Astrocyte (in vitro differentiated cells and primary cell): Measurements from ENCODE around the gene ARHGAP26. TPM values are rescaled to one million over a fixed set of nuclear protein-coding genes. Genes with fewer than 3 reads are reported as not detected.
A peak's percentile ranks its signal among the peaks of the same experiment; 100 is the strongest.

Experiments
- DNase-seq: peaks from one replicate; pipeline ENCODE4 v3.0.0-alpha.2; 2010; ENCODE audit warnings: low read depth
- FAIRE-seq: peaks from 2 replicates; lab custom pipeline; 2011; peaks lifted over from hg19 to GRCh38; lab: Jason Lieb, UNC
- H2AFZ ChIP-seq: 2 replicates; pipeline ENCODE4 v1.6.0; 2012; ENCODE audit warnings: low read depth, low read length, inconsistent platforms
- H3K27ac ChIP-seq: 2 replicates; pipeline ENCODE4 v1.5.1; 2011; ENCODE audit warnings: low read depth, low read length, inconsistent platforms
- H3K27me3 ChIP-seq: 2 replicates; pipeline ENCODE4 v1.6.0; 2011; ENCODE audit warnings: low read length, inconsistent platforms; ENCODE audit not compliant: insufficient read depth
- H3K36me3 ChIP-seq: 2 replicates; pipeline ENCODE4 v1.5.1; 2011; ENCODE audit warnings: low read length, inconsistent platforms; ENCODE audit not compliant: insufficient read depth
- H3K4me1 ChIP-seq: 2 replicates; pipeline ENCODE4 v1.5.1; 2011; ENCODE audit warnings: low read length, inconsistent platforms; ENCODE audit not compliant: insufficient read depth
- H3K4me2 ChIP-seq: 2 replicates; pipeline ENCODE4 v1.6.0; 2012; ENCODE audit warnings: low read length, inconsistent platforms
- H3K4me3 ChIP-seq: 2 replicates; pipeline ENCODE4 v1.5.1; 2011; ENCODE audit warnings: low read depth, mild to moderate bottlenecking, low read length, inconsistent platforms; ENCODE audit not compliant: insufficient read depth
- H3K79me2 ChIP-seq: 2 replicates; pipeline ENCODE4 v1.6.0; 2012; ENCODE audit warnings: mild to moderate bottlenecking, low read length, inconsistent platforms; ENCODE audit not compliant: insufficient read depth
- H3K9ac ChIP-seq: 2 replicates; pipeline ENCODE4 v1.6.0; 2012; ENCODE audit warnings: mild to moderate bottlenecking, low read length, inconsistent platforms
- H3K9me3 ChIP-seq: 2 replicates; pipeline ENCODE4 v1.5.1; 2012; ENCODE audit warnings: low read depth, mild to moderate bottlenecking, low read length, inconsistent platforms; ENCODE audit not compliant: insufficient read depth
- H4K20me1 ChIP-seq: 2 replicates; pipeline ENCODE4 v1.6.0; 2012; ENCODE audit warnings: low read length, inconsistent platforms; ENCODE audit not compliant: insufficient read depth
- H3K27ac Mint-ChIP-seq: one replicate; pipeline ENCODE4 v1.8.0; 2021; ENCODE audit warnings: mild to moderate bottlenecking, mixed read lengths; ENCODE audit not compliant: unreplicated experiment
- H3K27me3 Mint-ChIP-seq: one replicate; pipeline ENCODE4 v1.8.0; 2021; ENCODE audit warnings: low read depth, mixed read lengths; ENCODE audit not compliant: unreplicated experiment
- H3K36me3 Mint-ChIP-seq: one replicate; pipeline ENCODE4 v1.8.0; 2021; ENCODE audit warnings: low read depth, mixed read lengths; ENCODE audit not compliant: unreplicated experiment
- H3K4me1 Mint-ChIP-seq: one replicate; pipeline ENCODE4 v1.8.0; 2021; ENCODE audit warnings: low read depth, mixed read lengths; ENCODE audit not compliant: unreplicated experiment
- H3K4me3 Mint-ChIP-seq: one replicate; pipeline ENCODE4 v1.8.0; 2021; ENCODE audit warnings: mild to moderate bottlenecking, moderate library complexity, mixed read lengths; ENCODE audit not compliant: unreplicated experiment
- H3K9me3 Mint-ChIP-seq: one replicate; pipeline ENCODE4 v1.8.0; 2021; ENCODE audit warnings: mild to moderate bottlenecking, mixed read lengths; ENCODE audit not compliant: unreplicated experiment
- EZH2 ChIP-seq: IDR thresholded peaks from 2 replicates; pipeline ENCODE4 v1.6.1; 2012; ENCODE audit warnings: mild to moderate bottlenecking, low read length, inconsistent platforms; ENCODE audit not compliant: insufficient read depth
- total RNA-seq: library from RNA; stranded (reverse); gene quantifications from 2 replicates; pipeline ENCODE4 v1.2.1, GENCODE V29; 2021
- TF ChIP-seq, protein P1 (sequence below): IDR thresholded peaks from 2 replicates; pipeline ENCODE4 v1.5.1; 2011; ENCODE audit warnings: low read depth, mild to moderate bottlenecking, inconsistent platforms, low read length, moderate library complexity; ENCODE audit not compliant: insufficient read depth

ARHGAP26 gene
- total RNA-seq, 1 donor from 2014 or later: 5.6 TPM

DNA sequence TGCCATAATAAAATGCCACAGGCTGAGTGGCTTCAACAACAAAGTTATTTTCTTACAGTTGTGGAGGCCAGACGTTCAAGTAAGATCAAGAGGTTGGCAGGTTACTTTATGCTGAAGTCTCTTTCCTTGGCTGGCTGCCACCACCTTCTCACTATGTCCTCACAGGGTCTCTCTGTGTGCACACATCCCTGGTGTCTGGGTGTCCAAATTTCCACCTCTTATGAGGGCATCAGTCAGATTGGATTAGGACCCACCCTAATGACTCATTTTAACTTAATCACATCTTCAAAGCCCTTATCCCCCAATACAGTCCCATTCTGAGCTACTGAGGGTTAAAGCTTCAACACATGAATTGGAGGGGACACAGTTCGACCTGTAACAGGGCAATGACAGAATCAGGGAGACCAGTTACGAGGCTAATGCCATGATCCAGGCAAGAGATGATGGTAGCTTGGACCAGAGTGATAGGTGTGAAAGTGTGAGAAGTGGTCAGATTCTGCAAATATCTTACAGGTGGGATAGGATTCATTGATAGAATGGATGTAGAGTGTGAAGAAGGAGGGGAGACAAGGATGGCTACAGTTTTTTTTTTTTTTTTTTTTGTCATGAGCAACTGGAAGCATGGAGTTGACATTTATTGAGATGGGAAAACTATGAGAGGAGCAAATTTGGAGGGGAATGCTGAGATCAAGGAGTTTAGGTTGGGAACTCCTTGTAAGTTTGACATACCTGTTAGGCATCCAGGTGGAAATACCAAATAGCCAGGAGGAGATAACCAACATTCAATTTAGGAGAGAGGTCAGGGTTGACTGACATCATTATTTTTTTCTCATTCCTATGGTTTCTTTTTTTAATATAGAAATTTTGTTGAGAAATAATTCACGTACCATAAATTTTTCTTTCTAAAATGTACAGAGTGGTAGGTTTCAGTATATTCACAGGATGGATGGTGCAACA lies 44.7 kb upstream of the ARHGAP26 start:
- H3K9ac ChIP-seq: peak overlapping the region; percentile 67
- TF ChIP-seq EZH2: no peak
- TF ChIP-seq, protein P1, sequence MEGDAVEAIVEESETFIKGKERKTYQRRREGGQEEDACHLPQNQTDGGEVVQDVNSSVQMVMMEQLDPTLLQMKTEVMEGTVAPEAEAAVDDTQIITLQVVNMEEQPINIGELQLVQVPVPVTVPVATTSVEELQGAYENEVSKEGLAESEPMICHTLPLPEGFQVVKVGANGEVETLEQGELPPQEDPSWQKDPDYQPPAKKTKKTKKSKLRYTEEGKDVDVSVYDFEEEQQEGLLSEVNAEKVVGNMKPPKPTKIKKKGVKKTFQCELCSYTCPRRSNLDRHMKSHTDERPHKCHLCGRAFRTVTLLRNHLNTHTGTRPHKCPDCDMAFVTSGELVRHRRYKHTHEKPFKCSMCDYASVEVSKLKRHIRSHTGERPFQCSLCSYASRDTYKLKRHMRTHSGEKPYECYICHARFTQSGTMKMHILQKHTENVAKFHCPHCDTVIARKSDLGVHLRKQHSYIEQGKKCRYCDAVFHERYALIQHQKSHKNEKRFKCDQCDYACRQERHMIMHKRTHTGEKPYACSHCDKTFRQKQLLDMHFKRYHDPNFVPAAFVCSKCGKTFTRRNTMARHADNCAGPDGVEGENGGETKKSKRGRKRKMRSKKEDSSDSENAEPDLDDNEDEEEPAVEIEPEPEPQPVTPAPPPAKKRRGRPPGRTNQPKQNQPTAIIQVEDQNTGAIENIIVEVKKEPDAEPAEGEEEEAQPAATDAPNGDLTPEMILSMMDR: no peak
- no peaks in the 10 kb centered on the region for H3K36me3 Mint-ChIP-seq

GRCh38 chr5:142726188-142726731 lies 43.9 kb upstream of the ARHGAP26 start:
- H3K27me3 Mint-ChIP-seq: peaks cover 6% of the 10 kb centered on the region
- no peak overlapping the region for H3K4me3 ChIP-seq
- H3K27ac ChIP-seq: peak overlapping the region; percentile 74
- H3K4me1 ChIP-seq: no peaks in the 10 kb centered on the region
- H3K9me3 ChIP-seq: no peaks in the 10 kb centered on the region
- DNase-seq (peak; percentile 84), FAIRE-seq (peak; percentile 86)
- peaks cover 20% of the 10 kb centered on the region for H3K4me1 Mint-ChIP-seq
- no peaks in the 10 kb centered on the region for H3K79me2 ChIP-seq
- H3K36me3 Mint-ChIP-seq: no peaks in the 10 kb centered on the region
- H3K9me3 Mint-ChIP-seq: peaks cover 8% of the 10 kb centered on the region
- no peaks in the 10 kb centered on the region for H3K27me3 ChIP-seq
- no peak overlapping the region for H2AFZ ChIP-seq
- H4K20me1 ChIP-seq: no peaks in the 10 kb centered on the region
- no peaks in the 10 kb centered on the region for H3K36me3 ChIP-seq
- no peak overlapping the region for H3K4me3 Mint-ChIP-seq
- peak overlapping the region; percentile 64 for H3K4me2 ChIP-seq
- H3K27ac Mint-ChIP-seq: peak overlapping the region; percentile 77
- TF ChIP-seq, protein P1: no peak
- H3K9ac ChIP-seq: peak overlapping the region; percentile 67

More for the DNA sequence above, 44.7 kb upstream of the ARHGAP26 start:
- peak overlapping the region; percentile 77 for H3K27ac Mint-ChIP-seq
- no peaks in the 10 kb centered on the region for H3K79me2 ChIP-seq
- H3K4me3 Mint-ChIP-seq: no peak overlapping the region
- no peaks in the 10 kb centered on the region for H3K9me3 ChIP-seq
- FAIRE-seq (no peak), DNase-seq (no peak)
- H3K27ac ChIP-seq: peak overlapping the region; percentile 74
- H3K4me1 ChIP-seq: no peaks in the 10 kb centered on the region
- H3K27me3 Mint-ChIP-seq: peaks cover 3% of the 10 kb centered on the region
- no peaks in the 10 kb centered on the region for H3K36me3 ChIP-seq
- H3K27me3 ChIP-seq: no peaks in the 10 kb centered on the region
- no peak overlapping the region for H2AFZ ChIP-seq
- H3K4me2 ChIP-seq: peak overlapping the region; percentile 64
- peaks cover 3% of the 10 kb centered on the region for H3K9me3 Mint-ChIP-seq
- peaks cover 22% of the 10 kb centered on the region for H3K4me1 Mint-ChIP-seq
- no peaks in the 10 kb centered on the region for H4K20me1 ChIP-seq
- H3K4me3 ChIP-seq: no peak overlapping the region

DNA sequence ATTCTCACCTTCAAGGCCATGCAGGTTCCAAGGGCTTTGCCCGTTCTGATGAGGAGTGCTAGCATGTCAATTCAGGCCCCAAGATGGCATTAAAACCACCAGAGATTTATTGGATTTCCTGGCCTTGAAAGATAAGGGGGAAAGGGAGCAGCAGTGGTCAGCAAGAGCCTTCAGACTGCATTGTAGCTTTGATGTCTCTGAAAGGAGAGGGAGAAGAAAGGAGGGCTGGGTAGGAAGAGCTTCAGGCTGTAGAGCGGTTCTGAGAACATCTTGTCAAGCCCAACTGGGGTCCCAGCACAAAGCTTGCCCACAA lies 42.5 kb upstream of the ARHGAP26 start:
- Histone ChIP-seq H3K9ac (no peak overlapping the region), H3K36me3 (no peaks in the 10 kb centered on the region), H3K4me3 (no peak overlapping the region), H3K4me1 (no peaks in the 10 kb centered on the region), H3K9me3 (no peaks in the 10 kb centered on the region), H4K20me1 (no peaks in the 10 kb centered on the region), H3K79me2 (no peaks in the 10 kb centered on the region), H3K4me2 (no peak overlapping the region), H3K27ac (no peak overlapping the region), H3K27me3 (no peaks in the 10 kb centered on the region), H2AFZ (no peak overlapping the region)
- Mint-ChIP-seq H3K27me3 (peaks cover 10% of the 10 kb centered on the region), H3K4me3 (no peak overlapping the region), H3K27ac (no peak overlapping the region), H3K4me1 (peaks cover 20% of the 10 kb centered on the region), H3K36me3 (no peaks in the 10 kb centered on the region), H3K9me3 (peaks cover 8% of the 10 kb centered on the region)
- DNase-seq: no peak
- FAIRE-seq: no peak
- TF ChIP-seq EZH2: no peak
- TF ChIP-seq, protein P1: no peak
